SK-N-SH treated with all-trans-retinoic acid at 6 μM for 48 hours (cell line): ENCODE results near the gene GRIP1.

ENCODE experiments used
- ATAC-seq: fragments of 200-7000 bp; cut with Tn5 transposase; 3 replicates; pipeline ENCODE4 v1.9.1; 2020; ENCODE audit warnings: mild to moderate bottlenecking, moderate library complexity
- ARNTL ChIP-seq: fragments of 450-650 bp; formaldehyde crosslinking; IDR thresholded peaks from 2 replicates; pipeline ENCODE4 v1.5.0; 2020; ENCODE audit warnings: low read depth, mild to moderate bottlenecking, moderate library complexity, borderline replicate concordance
- BACH2 ChIP-seq: fragments of 250-450 bp; sonication (Bioruptor Pico); IDR thresholded peaks from 2 replicates; pipeline ENCODE4 v1.9.0; 2021; ENCODE audit warnings: mild to moderate bottlenecking, borderline replicate concordance
- CSDC2 ChIP-seq: fragments of 250-450 bp; sonication (Bioruptor Pico); IDR thresholded peaks from 2 replicates; pipeline ENCODE4 v1.5.0; 2020; ENCODE audit warnings: mild to moderate bottlenecking, moderate library complexity
- ESRRG ChIP-seq: fragments of 250-450 bp; sonication (Bioruptor Pico); IDR thresholded peaks from 2 replicates; pipeline ENCODE4 v1.6.1; 2021; ENCODE audit warnings: mild to moderate bottlenecking
- GLIS3 ChIP-seq: fragments of 250-450 bp; sonication (Bioruptor Pico); IDR thresholded peaks from 2 replicates; pipeline ENCODE4 v1.5.0; 2020; ENCODE audit warnings: mild to moderate bottlenecking, moderate library complexity
- ISL1 ChIP-seq: fragments of 250-450 bp; sonication (Bioruptor Pico); IDR thresholded peaks from 2 replicates; pipeline ENCODE4 v2.1.2; 2022; ENCODE audit warnings: mild to moderate bottlenecking, moderate library complexity
- PPARA ChIP-seq: fragments of 250-450 bp; sonication (Bioruptor Pico); IDR thresholded peaks from 2 replicates; pipeline ENCODE4 v1.5.0; 2020; ENCODE audit warnings: mild to moderate bottlenecking, borderline replicate concordance
- RARB ChIP-seq: fragments of 250-450 bp; sonication (Bioruptor Pico); IDR thresholded peaks from 2 replicates; pipeline ENCODE4 v1.8.0; 2021; ENCODE audit warnings: mild to moderate bottlenecking, moderate library complexity
- SNAI2 ChIP-seq: fragments of 250-450 bp; sonication (Bioruptor Pico); IDR thresholded peaks from 2 replicates; pipeline ENCODE4 v1.5.0; 2020; ENCODE audit warnings: mild to moderate bottlenecking, moderate library complexity
- TCF4 ChIP-seq: fragments of 250-450 bp; sonication (Bioruptor Pico); IDR thresholded peaks from 2 replicates; pipeline ENCODE4 v1.8.0; 2021; ENCODE audit warnings: mild to moderate bottlenecking, moderate library complexity, borderline replicate concordance
- ZC3H10 ChIP-seq: fragments of 250-450 bp; sonication (Bioruptor Pico); IDR thresholded peaks from 2 replicates; pipeline ENCODE4 v1.5.1; 2021; ENCODE audit warnings: mild to moderate bottlenecking, moderate library complexity
- ZFP3 ChIP-seq: fragments of 250-450 bp; sonication (Bioruptor Pico); IDR thresholded peaks from 2 replicates; pipeline ENCODE4 v1.5.0; 2020; ENCODE audit warnings: mild to moderate bottlenecking, moderate library complexity
- ZFP30 ChIP-seq: fragments of 450-650 bp; formaldehyde crosslinking; IDR thresholded peaks from 2 replicates; pipeline ENCODE4 v1.5.0; 2022; ENCODE audit warnings: mild to moderate bottlenecking, moderate library complexity
- ZNF565 ChIP-seq: fragments of 450-650 bp; formaldehyde crosslinking; conservative IDR thresholded peaks from 2 replicates; pipeline ENCODE4 v1.5.0; 2020; ENCODE audit warnings: low read depth, mild to moderate bottlenecking, moderate library complexity
- ZNF70 ChIP-seq: fragments of 450-650 bp; formaldehyde crosslinking; IDR thresholded peaks from 2 replicates; pipeline ENCODE4 v1.5.0; 2020; ENCODE audit warnings: mild to moderate bottlenecking, moderate library complexity
- ZNF8 ChIP-seq: fragments of 450-650 bp; formaldehyde crosslinking; IDR thresholded peaks from 2 replicates; pipeline ENCODE4 v1.5.0; 2020; ENCODE audit warnings: mild to moderate bottlenecking, moderate library complexity
- TF ChIP-seq, protein P1 (sequence below): fragments of 250-450 bp; sonication (Bioruptor Pico); IDR thresholded peaks from 2 replicates; pipeline ENCODE4 v1.5.1; 2021; ENCODE audit warnings: mild to moderate bottlenecking, moderate library complexity
- TF ChIP-seq, protein P2 (sequence below): fragments of 250-450 bp; sonication (Bioruptor Pico); IDR thresholded peaks from 2 replicates; pipeline ENCODE4 v1.8.0; 2020; ENCODE audit warnings: mild to moderate bottlenecking, moderate library complexity, borderline replicate concordance
- TF ChIP-seq, protein P3 (sequence below): fragments of 250-450 bp; sonication (Bioruptor Pico); IDR thresholded peaks from 2 replicates; pipeline ENCODE4 v1.5.0; 2020; ENCODE audit warnings: mild to moderate bottlenecking, moderate library complexity
- TF ChIP-seq, protein P4 (sequence below): fragments of 250-450 bp; sonication (Bioruptor Pico); IDR thresholded peaks from 2 replicates; pipeline ENCODE4 v1.5.1; 2020; ENCODE audit warnings: low read depth, mild to moderate bottlenecking, moderate library complexity
- TF ChIP-seq, protein P5 (sequence below): fragments of 250-450 bp; sonication (Bioruptor Pico); IDR thresholded peaks from 2 replicates; pipeline ENCODE4 v1.8.0; 2021; ENCODE audit warnings: low read depth, mild to moderate bottlenecking, moderate library complexity, borderline replicate concordance

GRIP1 gene

DNA sequence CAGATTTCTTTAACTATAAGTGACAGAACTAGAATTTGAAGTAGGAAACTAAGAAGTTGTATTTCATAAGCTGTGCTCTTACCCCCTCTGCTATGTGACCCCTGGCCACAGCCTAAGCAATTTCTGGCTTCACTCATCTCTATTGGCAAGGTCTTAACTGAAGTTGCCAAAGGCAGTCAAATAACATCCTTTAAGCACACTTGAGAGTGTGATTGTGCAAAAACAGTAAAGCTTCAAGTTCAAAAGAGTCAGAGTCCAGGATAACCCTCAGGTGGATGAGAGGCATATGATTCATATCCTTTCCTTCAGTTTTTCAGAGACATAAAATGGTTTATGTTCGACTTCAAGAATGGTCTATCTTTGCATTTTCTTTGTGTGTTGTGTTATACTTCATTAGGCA lies 45.2 kb downstream of the GRIP1 start:
- ATAC-seq = no peak
- TF ChIP-seq TCF4 (CRISPR knock-in tag) = no peak
- no peak for TF ChIP-seq PPARA (CRISPR knock-in tag)
- TF ChIP-seq, protein P1, sequence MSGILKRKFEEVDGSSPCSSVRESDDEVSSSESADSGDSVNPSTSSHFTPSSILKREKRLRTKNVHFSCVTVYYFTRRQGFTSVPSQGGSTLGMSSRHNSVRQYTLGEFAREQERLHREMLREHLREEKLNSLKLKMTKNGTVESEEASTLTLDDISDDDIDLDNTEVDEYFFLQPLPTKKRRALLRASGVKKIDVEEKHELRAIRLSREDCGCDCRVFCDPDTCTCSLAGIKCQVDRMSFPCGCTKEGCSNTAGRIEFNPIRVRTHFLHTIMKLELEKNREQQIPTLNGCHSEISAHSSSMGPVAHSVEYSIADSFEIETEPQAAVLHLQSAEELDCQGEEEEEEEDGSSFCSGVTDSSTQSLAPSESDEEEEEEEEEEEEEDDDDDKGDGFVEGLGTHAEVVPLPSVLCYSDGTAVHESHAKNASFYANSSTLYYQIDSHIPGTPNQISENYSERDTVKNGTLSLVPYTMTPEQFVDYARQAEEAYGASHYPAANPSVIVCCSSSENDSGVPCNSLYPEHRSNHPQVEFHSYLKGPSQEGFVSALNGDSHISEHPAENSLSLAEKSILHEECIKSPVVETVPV (CRISPR knock-in tag) = no peak
- no peak for TF ChIP-seq RARB (CRISPR knock-in tag)
- TF ChIP-seq BACH2 (CRISPR knock-in tag) = no peak
- no peak for TF ChIP-seq ARNTL
- TF ChIP-seq, protein P2, sequence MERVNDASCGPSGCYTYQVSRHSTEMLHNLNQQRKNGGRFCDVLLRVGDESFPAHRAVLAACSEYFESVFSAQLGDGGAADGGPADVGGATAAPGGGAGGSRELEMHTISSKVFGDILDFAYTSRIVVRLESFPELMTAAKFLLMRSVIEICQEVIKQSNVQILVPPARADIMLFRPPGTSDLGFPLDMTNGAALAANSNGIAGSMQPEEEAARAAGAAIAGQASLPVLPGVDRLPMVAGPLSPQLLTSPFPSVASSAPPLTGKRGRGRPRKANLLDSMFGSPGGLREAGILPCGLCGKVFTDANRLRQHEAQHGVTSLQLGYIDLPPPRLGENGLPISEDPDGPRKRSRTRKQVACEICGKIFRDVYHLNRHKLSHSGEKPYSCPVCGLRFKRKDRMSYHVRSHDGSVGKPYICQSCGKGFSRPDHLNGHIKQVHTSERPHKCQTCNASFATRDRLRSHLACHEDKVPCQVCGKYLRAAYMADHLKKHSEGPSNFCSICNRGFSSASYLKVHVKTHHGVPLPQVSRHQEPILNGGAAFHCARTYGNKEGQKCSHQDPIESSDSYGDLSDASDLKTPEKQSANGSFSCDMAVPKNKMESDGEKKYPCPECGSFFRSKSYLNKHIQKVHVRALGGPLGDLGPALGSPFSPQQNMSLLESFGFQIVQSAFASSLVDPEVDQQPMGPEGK (CRISPR knock-in tag) = no peak
- TF ChIP-seq, protein P3, sequence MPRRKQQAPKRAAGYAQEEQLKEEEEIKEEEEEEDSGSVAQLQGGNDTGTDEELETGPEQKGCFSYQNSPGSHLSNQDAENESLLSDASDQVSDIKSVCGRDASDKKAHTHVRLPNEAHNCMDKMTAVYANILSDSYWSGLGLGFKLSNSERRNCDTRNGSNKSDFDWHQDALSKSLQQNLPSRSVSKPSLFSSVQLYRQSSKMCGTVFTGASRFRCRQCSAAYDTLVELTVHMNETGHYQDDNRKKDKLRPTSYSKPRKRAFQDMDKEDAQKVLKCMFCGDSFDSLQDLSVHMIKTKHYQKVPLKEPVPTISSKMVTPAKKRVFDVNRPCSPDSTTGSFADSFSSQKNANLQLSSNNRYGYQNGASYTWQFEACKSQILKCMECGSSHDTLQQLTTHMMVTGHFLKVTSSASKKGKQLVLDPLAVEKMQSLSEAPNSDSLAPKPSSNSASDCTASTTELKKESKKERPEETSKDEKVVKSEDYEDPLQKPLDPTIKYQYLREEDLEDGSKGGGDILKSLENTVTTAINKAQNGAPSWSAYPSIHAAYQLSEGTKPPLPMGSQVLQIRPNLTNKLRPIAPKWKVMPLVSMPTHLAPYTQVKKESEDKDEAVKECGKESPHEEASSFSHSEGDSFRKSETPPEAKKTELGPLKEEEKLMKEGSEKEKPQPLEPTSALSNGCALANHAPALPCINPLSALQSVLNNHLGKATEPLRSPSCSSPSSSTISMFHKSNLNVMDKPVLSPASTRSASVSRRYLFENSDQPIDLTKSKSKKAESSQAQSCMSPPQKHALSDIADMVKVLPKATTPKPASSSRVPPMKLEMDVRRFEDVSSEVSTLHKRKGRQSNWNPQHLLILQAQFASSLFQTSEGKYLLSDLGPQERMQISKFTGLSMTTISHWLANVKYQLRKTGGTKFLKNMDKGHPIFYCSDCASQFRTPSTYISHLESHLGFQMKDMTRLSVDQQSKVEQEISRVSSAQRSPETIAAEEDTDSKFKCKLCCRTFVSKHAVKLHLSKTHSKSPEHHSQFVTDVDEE (CRISPR knock-in tag) = no peak
- TF ChIP-seq ZC3H10 (CRISPR knock-in tag) = no peak
- no peak for TF ChIP-seq ZNF70
- no peak for TF ChIP-seq ZFP30 (CRISPR knock-in tag)
- no peak for TF ChIP-seq SNAI2 (CRISPR knock-in tag)
- TF ChIP-seq, protein P4, sequence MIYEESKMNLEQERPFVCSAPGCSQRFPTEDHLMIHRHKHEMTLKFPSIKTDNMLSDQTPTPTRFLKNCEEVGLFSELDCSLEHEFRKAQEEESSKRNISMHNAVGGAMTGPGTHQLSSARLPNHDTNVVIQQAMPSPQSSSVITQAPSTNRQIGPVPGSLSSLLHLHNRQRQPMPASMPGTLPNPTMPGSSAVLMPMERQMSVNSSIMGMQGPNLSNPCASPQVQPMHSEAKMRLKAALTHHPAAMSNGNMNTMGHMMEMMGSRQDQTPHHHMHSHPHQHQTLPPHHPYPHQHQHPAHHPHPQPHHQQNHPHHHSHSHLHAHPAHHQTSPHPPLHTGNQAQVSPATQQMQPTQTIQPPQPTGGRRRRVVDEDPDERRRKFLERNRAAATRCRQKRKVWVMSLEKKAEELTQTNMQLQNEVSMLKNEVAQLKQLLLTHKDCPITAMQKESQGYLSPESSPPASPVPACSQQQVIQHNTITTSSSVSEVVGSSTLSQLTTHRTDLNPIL = no peak
- TF ChIP-seq GLIS3 (CRISPR knock-in tag) = no peak
- no peak for TF ChIP-seq ESRRG (CRISPR knock-in tag)
- TF ChIP-seq CSDC2 (CRISPR knock-in tag) = no peak
- TF ChIP-seq, all 23 proteins: peak for 0

DNA sequence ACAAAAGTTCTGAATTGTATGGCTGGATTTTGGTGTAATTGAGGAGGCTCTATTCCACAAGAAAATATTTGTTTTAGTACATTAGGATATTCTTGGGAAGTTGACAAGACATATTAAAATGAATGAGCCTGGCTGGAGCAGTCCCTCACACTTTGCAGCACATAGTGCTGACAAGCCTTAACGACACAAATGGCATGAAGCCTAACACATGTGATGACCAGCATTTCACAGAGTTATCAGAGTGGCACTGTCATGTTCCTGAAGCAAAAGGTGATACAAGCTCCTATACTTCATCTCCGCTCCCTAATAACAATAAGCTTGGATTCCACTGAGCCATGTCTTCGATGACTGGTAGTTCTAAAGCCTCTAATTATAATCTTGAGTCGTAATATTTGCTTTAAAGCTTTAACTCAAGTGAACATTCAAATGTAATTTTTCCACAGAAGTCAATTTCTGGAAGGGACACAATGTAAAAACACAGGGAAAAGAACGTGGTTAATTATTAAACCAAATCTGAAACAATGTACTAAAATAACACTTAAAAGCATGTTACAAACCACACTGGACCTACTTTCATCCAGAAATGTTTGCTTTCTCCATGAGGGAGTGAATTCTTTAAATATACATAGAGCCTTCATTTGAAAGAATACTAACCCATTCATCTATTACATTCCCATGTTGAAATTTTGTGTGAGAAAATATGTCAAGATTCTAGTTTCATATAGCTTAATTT lies 49.6 kb downstream of the GRIP1 start:
- no peak for ATAC-seq
- no peak for TF ChIP-seq CSDC2 (CRISPR knock-in tag)

DNA sequence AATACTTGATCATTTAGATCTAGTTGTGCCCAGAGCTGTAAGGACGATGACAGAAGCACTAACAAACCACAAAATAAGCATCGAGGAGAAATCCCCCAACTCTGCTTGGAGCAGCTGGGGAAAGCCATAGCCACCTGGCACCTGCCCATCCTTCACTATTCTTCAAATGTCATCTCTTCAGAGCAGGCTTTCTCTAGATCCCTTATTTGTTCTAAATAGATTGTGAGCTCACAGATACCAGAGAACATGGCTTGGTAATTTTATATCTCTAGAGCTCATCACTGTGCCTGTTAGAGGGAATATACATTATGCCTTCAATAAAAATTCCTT lies 50.9 kb downstream of the GRIP1 start:
- TF ChIP-seq CSDC2 (CRISPR knock-in tag) (no peak), BACH2 (CRISPR knock-in tag) (no peak), SNAI2 (CRISPR knock-in tag) (no peak), ZNF70 (no peak), ZNF565 (CRISPR knock-in tag) (no peak), GLIS3 (CRISPR knock-in tag) (no peak), ISL1 (CRISPR knock-in tag) (no peak), ZNF8 (CRISPR knock-in tag) (no peak), ZFP3 (CRISPR knock-in tag) (no peak), PPARA (CRISPR knock-in tag) (no peak)
- TF ChIP-seq, protein P4 = no peak
- TF ChIP-seq, protein P1 (CRISPR knock-in tag) = no peak
- TF ChIP-seq, protein P5, sequence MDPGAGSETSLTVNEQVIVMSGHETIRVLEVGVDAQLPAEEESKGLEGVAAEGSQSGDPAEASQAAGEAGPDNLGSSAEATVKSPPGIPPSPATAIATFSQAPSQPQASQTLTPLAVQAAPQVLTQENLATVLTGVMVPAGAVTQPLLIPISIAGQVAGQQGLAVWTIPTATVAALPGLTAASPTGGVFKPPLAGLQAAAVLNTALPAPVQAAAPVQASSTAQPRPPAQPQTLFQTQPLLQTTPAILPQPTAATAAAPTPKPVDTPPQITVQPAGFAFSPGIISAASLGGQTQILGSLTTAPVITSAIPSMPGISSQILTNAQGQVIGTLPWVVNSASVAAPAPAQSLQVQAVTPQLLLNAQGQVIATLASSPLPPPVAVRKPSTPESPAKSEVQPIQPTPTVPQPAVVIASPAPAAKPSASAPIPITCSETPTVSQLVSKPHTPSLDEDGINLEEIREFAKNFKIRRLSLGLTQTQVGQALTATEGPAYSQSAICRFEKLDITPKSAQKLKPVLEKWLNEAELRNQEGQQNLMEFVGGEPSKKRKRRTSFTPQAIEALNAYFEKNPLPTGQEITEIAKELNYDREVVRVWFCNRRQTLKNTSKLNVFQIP (CRISPR knock-in tag) = no peak
- TF ChIP-seq, all 23 proteins: peak for 0
- no peak for ATAC-seq
